Measurements from ENCODE around the gene PPP1R7.

PPP1R7 gene

GRCh38 chr2:241120440-241120839 is 29.8 kb upstream of the PPP1R7 start:
- FAIRE-seq (no peak), DNase-seq (ENCODE audit: low spot score) (no peak)

- FAIRE-seq (no peak), DNase-seq (ENCODE audit: low spot score) (no peak)
Measured at GRCh38 chr2:241121008-241121407, 29.3 kb upstream of the PPP1R7 start.

GRCh38 chr2:241122376-241123002 is 27.8 kb upstream of the PPP1R7 start:
- FAIRE-seq (no peak), DNase-seq (ENCODE audit: low spot score) (no peak)

- no peak for FAIRE-seq
- DNase-seq (ENCODE audit: low spot score), result no peak
Measured at GRCh38 chr2:241123816-241124536, 26.3 kb upstream of the PPP1R7 start.

- FAIRE-seq (no peak), DNase-seq (ENCODE audit: low spot score) (no peak)
Measured at GRCh38 chr2:241125626-241126025, 24.6 kb upstream of the PPP1R7 start.

- FAIRE-seq (no peak), DNase-seq (ENCODE audit: low spot score) (no peak)
Measured at GRCh38 chr2:241126201-241126611, 24.1 kb upstream of the PPP1R7 start.

- DNase-seq (ENCODE audit: low spot score) (no peak), FAIRE-seq (no peak)
Measured at GRCh38 chr2:241126771-241127202, 23.5 kb upstream of the PPP1R7 start.

- no peak for FAIRE-seq
- DNase-seq (ENCODE audit: low spot score), result no peak
Measured at GRCh38 chr2:241128266-241128665, 22.0 kb upstream of the PPP1R7 start.

GRCh38 chr2:241129086-241129871 is 21.0 kb upstream of the PPP1R7 start:
- no peak for FAIRE-seq

GRCh38 chr2:241130316-241130715 is 20.0 kb upstream of the PPP1R7 start:
- FAIRE-seq, result no peak
- DNase-seq (ENCODE audit: low spot score), result no peak

More at GRCh38 chr2:241129086-241129871, 21.0 kb upstream of the PPP1R7 start:
- no peak for DNase-seq (ENCODE audit: low spot score)

GRCh38 chr2:241131531-241131930 is 18.7 kb upstream of the PPP1R7 start:
- FAIRE-seq (no peak), DNase-seq (ENCODE audit: low spot score) (no peak)

GRCh38 chr2:241132538-241133435 is 17.5 kb upstream of the PPP1R7 start:
- no peak for FAIRE-seq
- DNase-seq (ENCODE audit: low spot score), result no peak

- DNase-seq (ENCODE audit: low spot score), result no peak
- no peak for FAIRE-seq
Measured at GRCh38 chr2:241133436-241133820, 16.8 kb upstream of the PPP1R7 start.

- DNase-seq (ENCODE audit: low spot score) (no peak), FAIRE-seq (no peak)
Measured at GRCh38 chr2:241134711-241135110, 15.6 kb upstream of the PPP1R7 start.

GRCh38 chr2:241135737-241136136 is 14.5 kb upstream of the PPP1R7 start:
- FAIRE-seq, result no peak
- DNase-seq (ENCODE audit: low spot score), result no peak

GRCh38 chr2:241136191-241136590 is 14.1 kb upstream of the PPP1R7 start:
- no peak for DNase-seq (ENCODE audit: low spot score)
- no peak for FAIRE-seq

- no peak for FAIRE-seq
Measured at GRCh38 chr2:241136661-241137260, 13.5 kb upstream of the PPP1R7 start.

GRCh38 chr2:241137276-241138190 is 12.7 kb upstream of the PPP1R7 start:
- DNase-seq (ENCODE audit: low spot score) (no peak), FAIRE-seq (no peak)

More at GRCh38 chr2:241136661-241137260, 13.5 kb upstream of the PPP1R7 start:
- no peak for DNase-seq (ENCODE audit: low spot score)

GRCh38 chr2:241138471-241138870 is 11.8 kb upstream of the PPP1R7 start:
- no peak for FAIRE-seq

More at GRCh38 chr2:241138471-241138870, 11.8 kb upstream of the PPP1R7 start:
- DNase-seq (ENCODE audit: low spot score), result no peak

Data from urothelium cell line (cell line).